Ovary (tissue), 9 donors: Measurements from ENCODE around the gene FSTL5. TPM values are rescaled to one million over a fixed set of nuclear protein-coding genes. Genes with fewer than 3 reads are reported as not detected.

Experiments
- DNase-seq, 5 donors: peaks; one replicate each; pipeline ENCODE4 v3.0.0-alpha.2; 2019 to 2020
- H3K27ac ChIP-seq, 2 donors: fragments of 200-600 bp; one replicate each; pipeline versions ENCODE4 v1.5.1 to v1.8.0; 2019 to 2022
- H3K27me3 ChIP-seq: fragments of 200-600 bp; one replicate; pipeline ENCODE4 v1.8.0; 2022
- H3K36me3 ChIP-seq: fragments of 200-600 bp; sonication (generic); one replicate; pipeline ENCODE4 v1.5.1; 2019
- H3K4me1 ChIP-seq: one replicate; pipeline ENCODE4 v1.8.1; 2013; ENCODE audit warnings: mild to moderate bottlenecking, moderate library complexity; ENCODE audit not compliant: insufficient read depth
- H3K4me3 ChIP-seq: fragments of 200-600 bp; sonication (generic); one replicate; pipeline ENCODE4 v1.5.1; 2017
- H3K9me3 ChIP-seq, 2 donors: fragments of 200-600 bp in 1 of 2; sonication (generic) in 1 of 2; one replicate each; pipeline versions ENCODE4 v1.5.1 to v1.8.1; 2013 to 2019; ENCODE audit warnings: mild to moderate bottlenecking in 1 of 2, moderate library complexity in 1 of 2
- EP300 ChIP-seq: sonication (generic); formaldehyde crosslinking; IDR thresholded peaks from one replicate; pipeline ENCODE4 v1.6.1; 2017; ENCODE audit warnings: antibody characterized with exemption
- POLR2A ChIP-seq: fragments of 450-650 bp; IDR thresholded peaks from one replicate; pipeline ENCODE4 v1.6.1; 2017; ENCODE audit warnings: antibody characterized with exemption, mild to moderate bottlenecking, moderate library complexity
- WGBS, 3 donors: extraction: QIAGEN DNeasy Blood & Tissue Kit in 1 of 3; methylation state at CpG; one replicate each; pipeline versions ENCODE4 v1.1.5 to v1.1.7; 2013 to 2017; 5-methylcytosine and 5-hydroxymethylcytosine counted together
- intact Hi-C, 4 donors: fragments of 100-400 bp; cut with DNase I; formaldehyde crosslinking; loops; one replicate each; pipeline versions ENCODE4 v1.11.0 to v1.15.1; 2022 to 2023
- polyA plus RNA-seq, 2 donors: library from polyadenylated mRNA; stranded (reverse); fragments of 200-250 nt in 1 of 2; fragments of 350-450 nt in 1 of 2; fragmentation: Illumina TruSeq in 1 of 2; extraction: RNeasy Lipid Tissue Mini Kit (QIAGEN cat#74804) in 1 of 2; gene quantifications; one replicate each; pipeline ENCODE4 v1.2.3, GENCODE V29; 2013 to 2014
- total RNA-seq, 7 donors: library from RNA; depleted of rRNA in 2 of 7; stranded (reverse); fragments of >200 nt in 2 of 7; fragmentation: NEBNext Ultra II Directional in 3 of 7; extraction: Animal tissue kit (Norgen Biotek cat#: 25700) in 3 of 7; gene quantifications; one replicate each; pipeline versions ENCODE4 v1.1.0 to v1.2.4, GENCODE V29; 2016 to 2023
- TF ChIP-seq, protein P1 (sequence below), 3 donors: fragments of 450-650 bp in 2 of 3; fragments of 200-600 bp in 1 of 3; IDR thresholded peaks; one replicate each; pipeline versions ENCODE4 v1.5.1 to v1.8.0; 2016 to 2022; ENCODE audit warnings: antibody characterized with exemption in 3 of 3, mild to moderate bottlenecking in 1 of 3
- donor health status: DM: no; HTN: no; CAD: no; lungs with moderate emphysema.
- donor health status: DM: no; HTN: no; CAD: no.
- donor health status: Bipolar disorder and iron deficiency.
- donor health status: DM: yes; HTN: yes; CAD: no.
- donor health status: DM: no; HTN: no; CAD: no.
- donor health status: DM: yes; HTN: yes; CAD: no.

FSTL5 gene
- total and polyA plus RNA-seq, 9 donors = 0.05 TPM; not detected in 8

DNA sequence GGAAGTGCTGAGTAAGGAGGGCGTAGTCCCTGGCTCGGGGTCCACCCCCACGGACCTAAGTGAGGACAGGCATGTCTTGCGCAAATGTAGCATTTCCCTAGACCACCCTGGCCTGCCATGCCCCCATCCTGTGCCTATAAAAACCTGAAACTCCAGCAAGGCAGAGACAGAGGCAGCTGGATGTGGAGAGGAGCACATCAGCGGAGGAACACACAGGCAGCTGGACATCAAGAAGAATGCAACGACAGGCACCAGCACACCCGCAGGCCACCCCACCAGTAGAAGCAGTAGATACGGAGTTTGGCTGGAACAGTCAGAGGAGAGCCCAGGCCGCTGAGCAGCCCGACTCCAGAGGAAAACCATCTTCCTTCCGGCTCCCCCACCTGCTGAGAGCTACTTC, 345.9 kb downstream of the FSTL5 start:
- H3K27me3 ChIP-seq = no peaks in the 10 kb centered on the region
- H3K4me1 ChIP-seq = no peaks in the 10 kb centered on the region
- DNase-seq = no peak
- H3K9me3 ChIP-seq = no peaks in the 10 kb centered on the region
- no peaks in the 10 kb centered on the region for H3K36me3 ChIP-seq
- H3K27ac ChIP-seq = no peak overlapping the region
- no peak overlapping the region for H3K4me3 ChIP-seq
- 75 to 81% (median 77%) methylated on average over 11 of the region's 11 CpGs for WGBS, 3 donors
- intact Hi-C loops = no loop called here
- TF ChIP-seq EP300 (no peak), POLR2A (no peak)
- TF ChIP-seq, protein P1, sequence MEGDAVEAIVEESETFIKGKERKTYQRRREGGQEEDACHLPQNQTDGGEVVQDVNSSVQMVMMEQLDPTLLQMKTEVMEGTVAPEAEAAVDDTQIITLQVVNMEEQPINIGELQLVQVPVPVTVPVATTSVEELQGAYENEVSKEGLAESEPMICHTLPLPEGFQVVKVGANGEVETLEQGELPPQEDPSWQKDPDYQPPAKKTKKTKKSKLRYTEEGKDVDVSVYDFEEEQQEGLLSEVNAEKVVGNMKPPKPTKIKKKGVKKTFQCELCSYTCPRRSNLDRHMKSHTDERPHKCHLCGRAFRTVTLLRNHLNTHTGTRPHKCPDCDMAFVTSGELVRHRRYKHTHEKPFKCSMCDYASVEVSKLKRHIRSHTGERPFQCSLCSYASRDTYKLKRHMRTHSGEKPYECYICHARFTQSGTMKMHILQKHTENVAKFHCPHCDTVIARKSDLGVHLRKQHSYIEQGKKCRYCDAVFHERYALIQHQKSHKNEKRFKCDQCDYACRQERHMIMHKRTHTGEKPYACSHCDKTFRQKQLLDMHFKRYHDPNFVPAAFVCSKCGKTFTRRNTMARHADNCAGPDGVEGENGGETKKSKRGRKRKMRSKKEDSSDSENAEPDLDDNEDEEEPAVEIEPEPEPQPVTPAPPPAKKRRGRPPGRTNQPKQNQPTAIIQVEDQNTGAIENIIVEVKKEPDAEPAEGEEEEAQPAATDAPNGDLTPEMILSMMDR (IDR thresholded peaks at IDR 0.05) = no peak

DNA sequence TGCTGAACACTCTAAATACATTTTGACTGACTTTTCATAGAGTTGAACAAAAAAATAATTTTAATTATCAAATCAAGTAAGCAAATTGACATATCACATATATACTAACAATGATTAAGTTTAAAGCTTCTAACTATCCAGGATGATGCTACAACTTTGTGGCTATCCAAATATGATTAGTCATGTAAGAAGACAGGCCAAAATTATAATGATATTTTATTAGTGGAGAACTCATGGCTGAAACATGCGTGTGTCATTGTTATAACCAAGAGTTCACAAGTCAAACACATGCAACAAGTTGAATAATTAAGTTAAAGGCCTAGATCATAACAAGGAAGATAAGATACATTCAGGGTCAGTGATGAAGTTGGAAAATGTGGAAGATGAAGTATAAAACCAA, 346.8 kb downstream of the FSTL5 start:
- Histone ChIP-seq H3K4me1 (no peaks in the 10 kb centered on the region), H3K27me3 (no peaks in the 10 kb centered on the region), H3K36me3 (no peaks in the 10 kb centered on the region), H3K4me3 (no peak overlapping the region), H3K27ac (no peak overlapping the region), H3K9me3 (no peaks in the 10 kb centered on the region)
- intact Hi-C loops = no loop called here
- 81 to 96% (median 89%) methylated on average over 1 of the region's 1 CpG for WGBS, 3 donors
- no peak for DNase-seq
- TF ChIP-seq POLR2A = no peak
- TF ChIP-seq EP300 = no peak
- TF ChIP-seq, protein P1 (IDR thresholded peaks at IDR 0.05) = no peak

DNA sequence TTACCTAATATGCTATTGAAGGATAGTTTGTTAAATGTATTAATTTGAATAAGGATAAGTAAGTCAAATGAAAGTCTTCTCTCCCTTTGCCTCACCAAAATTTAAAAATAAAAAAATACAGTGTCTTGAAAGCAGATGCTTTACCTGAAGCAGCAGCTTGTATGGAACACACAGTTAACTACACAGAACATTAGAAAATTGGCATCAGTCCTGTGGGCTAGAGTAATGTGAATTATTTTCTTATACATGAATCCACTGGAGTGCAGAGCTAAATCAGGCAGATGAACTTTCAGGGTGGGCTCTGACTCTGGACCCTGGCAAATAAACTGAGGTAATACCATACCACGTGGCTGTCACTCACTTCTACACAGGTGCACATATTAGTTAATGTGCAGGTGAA, 348.0 kb downstream of the FSTL5 start:
- Histone ChIP-seq H3K4me1 (no peaks in the 10 kb centered on the region), H3K27me3 (no peaks in the 10 kb centered on the region), H3K9me3 (no peaks in the 10 kb centered on the region), H3K4me3 (no peak overlapping the region), H3K27ac (no peak overlapping the region), H3K36me3 (no peaks in the 10 kb centered on the region)
- no peak for DNase-seq
- intact Hi-C loops = no loop called here
- 78 to 90% (median 83%) methylated on average over 1 of the region's 1 CpG for WGBS, 3 donors
- TF ChIP-seq EP300 (no peak), POLR2A (no peak)
- TF ChIP-seq, protein P1 (IDR thresholded peaks at IDR 0.05) = no peak

DNA sequence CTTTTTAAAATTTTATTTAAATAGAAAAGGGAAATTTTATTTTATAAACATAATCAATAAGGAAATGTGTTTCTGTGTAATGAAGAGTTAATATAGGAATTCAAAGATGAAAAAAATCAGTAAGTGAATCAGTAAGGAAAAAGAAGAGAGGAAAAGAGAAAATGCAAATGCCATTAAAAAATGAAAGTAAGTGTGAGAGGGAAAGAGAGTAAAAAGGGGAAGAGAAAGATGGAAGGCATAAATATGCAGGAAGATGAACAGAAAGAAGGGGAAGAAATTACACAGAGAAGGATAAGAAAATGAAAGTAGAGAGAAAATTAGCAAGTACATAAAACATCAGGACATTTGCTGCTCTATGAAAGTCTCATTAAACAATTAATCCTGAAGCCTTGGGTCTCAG, 349.9 kb downstream of the FSTL5 start:
- H3K27ac ChIP-seq = no peak overlapping the region
- intact Hi-C loops = no loop called here
- no peaks in the 10 kb centered on the region for H3K9me3 ChIP-seq
- H3K4me3 ChIP-seq = no peak overlapping the region
- no peaks in the 10 kb centered on the region for H3K4me1 ChIP-seq
- H3K36me3 ChIP-seq = no peaks in the 10 kb centered on the region
- DNase-seq = no peak
- TF ChIP-seq EP300 (no peak), POLR2A (no peak)
- TF ChIP-seq, protein P1 (IDR thresholded peaks at IDR 0.05) = no peak
- H3K27me3 ChIP-seq = no peaks in the 10 kb centered on the region

DNA sequence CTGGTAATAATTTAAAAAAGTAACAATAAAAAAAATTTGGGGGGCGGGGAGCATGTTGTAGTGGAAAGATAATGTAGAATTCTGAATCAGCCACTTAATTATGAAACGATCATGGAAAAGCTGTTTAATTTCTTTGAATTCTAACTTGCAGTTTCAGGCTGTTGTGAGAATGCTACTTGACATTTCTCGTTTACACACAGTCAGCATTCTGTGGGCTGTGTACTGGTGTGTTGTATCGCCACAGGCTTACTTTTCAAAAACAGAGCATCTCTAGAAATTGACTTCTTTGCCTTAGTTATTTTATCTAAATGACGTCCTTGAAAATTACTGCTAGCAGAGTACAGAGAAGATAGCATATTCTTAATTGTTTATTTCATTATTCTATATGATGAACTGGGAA, 350.4 kb downstream of the FSTL5 start:
- Histone ChIP-seq H3K27ac (no peak overlapping the region), H3K4me3 (no peak overlapping the region), H3K4me1 (no peaks in the 10 kb centered on the region), H3K36me3 (no peaks in the 10 kb centered on the region), H3K9me3 (no peaks in the 10 kb centered on the region), H3K27me3 (no peaks in the 10 kb centered on the region)
- intact Hi-C loops = no loop called here
- no peak for DNase-seq
- 17 to 50% (median 28%) methylated on average over 5 of the region's 5 CpGs for WGBS, 3 donors
- TF ChIP-seq POLR2A = no peak
